ENCODE data around the gene INF2. TPM values are rescaled to one million over a fixed set of nuclear protein-coding genes. Genes with fewer than 3 reads are reported as not detected.
A peak's percentile ranks its signal among the peaks of the same experiment; 100 is the strongest.
"Not testable (repeated sequence)": the region's sequence is repeated elsewhere in the genome, so short reads cannot be mapped to it uniquely, and the experiment has no call there.

INF2 gene
- total RNA-seq, 1 donor = 37.4 TPM

DNA sequence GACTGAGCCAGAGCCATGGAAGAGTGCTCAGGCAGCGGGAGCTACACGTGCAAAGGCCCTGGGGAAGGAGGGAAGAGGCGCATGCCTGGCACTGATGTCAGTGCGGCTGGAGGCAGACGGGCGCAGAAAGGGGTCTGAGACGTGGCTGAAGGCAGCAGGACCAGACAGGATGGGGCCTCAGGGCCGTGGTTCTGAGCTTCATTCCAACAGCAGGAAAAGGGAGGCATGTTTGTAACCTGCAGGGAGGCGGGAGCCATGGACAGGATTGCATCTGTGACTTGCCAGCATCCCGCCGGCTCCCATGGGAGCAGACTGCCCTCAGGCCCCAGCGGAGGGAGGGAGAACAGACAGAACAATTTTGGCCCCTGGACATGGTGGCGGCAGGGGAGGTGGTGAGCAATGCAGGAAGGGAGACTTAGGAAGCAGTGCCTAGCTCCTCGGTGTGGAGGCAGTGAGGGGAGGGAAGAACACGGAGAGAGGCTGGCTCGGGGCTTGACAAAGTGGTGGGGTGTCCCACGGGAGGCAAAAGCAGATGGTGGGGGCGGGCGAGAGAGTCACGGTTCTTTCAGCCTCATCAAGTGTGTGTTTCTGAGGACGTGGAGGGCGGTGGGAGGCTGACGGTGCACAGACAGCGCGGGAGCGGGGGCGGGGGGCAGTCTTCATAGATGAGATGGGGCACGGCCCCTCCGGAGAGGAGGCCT lies 33.3 kb upstream of the INF2 start:
- DNase-seq (ENCODE audit: low read depth in 2 of 3, low spot score in 2 of 3) = no peak

DNA sequence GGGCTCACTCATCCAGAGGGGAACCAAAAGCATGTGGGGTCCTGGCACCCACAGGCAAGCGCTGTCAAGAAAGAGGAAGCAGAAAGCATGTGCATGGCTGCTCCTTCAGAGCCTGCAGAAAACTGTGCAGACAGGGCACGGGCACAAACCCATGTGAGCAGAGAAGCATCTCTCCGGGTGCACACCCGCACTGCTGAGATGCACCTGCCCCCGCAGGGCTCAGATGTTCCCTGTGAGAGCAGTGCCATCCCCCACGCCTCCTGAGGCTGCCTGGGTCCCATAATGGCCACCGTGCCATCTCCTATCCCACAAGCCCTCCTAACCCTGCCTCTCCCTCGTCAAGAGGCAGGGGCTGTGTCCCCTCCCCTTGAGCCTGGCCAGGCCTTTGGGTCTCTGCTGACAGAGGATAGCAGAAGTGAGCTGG lies 32.3 kb upstream of the INF2 start:
- peak in 2 of 3 donors; percentile 78 to 91 for DNase-seq (ENCODE audit: low read depth in 2 of 3, low spot score in 2 of 3)

- DNase-seq (ENCODE audit: low read depth in 2 of 3, low spot score in 2 of 3) = peak in 1 of 3 donors; percentile 32
These were observed 31.7 kb upstream of the INF2 start for GRCh38 chr14:104657563-104658324.

DNA sequence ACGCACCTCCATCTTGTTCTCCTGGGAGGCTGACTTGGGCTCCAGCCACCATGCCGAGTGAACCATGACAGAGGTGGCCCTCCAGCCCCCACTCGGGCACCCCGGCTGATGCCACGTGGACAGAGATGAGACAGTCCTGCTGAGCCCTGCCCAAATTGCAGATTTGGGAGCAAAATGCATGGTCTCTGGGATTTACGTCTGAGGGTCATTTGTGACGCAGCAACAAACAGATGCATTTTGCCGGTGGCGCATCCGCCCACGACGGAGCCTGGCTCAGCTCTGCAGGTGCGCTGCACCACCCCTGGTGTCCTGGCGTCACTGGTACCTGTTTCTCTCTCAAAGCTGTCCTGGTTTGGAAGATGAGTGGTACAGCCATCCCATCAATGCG lies 31.1 kb upstream of the INF2 start:
- no peak for DNase-seq (ENCODE audit: low read depth in 2 of 3, low spot score in 2 of 3)

GRCh38 chr14:104659146-104659545 lies 30.3 kb upstream of the INF2 start:
- DNase-seq (ENCODE audit: low read depth in 2 of 3, low spot score in 2 of 3) = no peak

- DNase-seq (ENCODE audit: low read depth in 2 of 3, low spot score in 2 of 3) = no peak
These were observed 29.5 kb upstream of the INF2 start for GRCh38 chr14:104659764-104660523.

DNA sequence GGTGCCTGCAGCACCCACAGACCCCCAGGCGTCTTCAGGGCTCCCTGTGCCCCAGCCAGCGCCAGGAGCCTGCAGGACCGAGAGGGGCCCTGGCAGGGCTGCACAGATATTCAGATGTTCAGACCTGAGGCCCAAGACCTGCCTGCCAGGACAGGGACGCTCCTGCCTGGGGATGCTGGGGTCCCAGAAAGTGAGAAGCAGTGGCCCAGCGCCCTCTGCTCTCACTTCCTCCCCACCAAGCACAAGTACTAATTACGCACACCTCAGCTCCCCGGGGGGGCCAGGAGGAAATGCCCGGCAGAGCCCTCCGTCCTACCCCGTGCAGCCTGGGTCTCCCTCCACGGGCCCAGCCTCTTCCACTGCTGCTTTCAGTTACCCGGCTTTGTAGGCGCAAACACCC lies 28.8 kb upstream of the INF2 start:
- no peak for DNase-seq (ENCODE audit: low read depth in 2 of 3, low spot score in 2 of 3)

GRCh38 chr14:104661086-104661485 lies 28.3 kb upstream of the INF2 start:
- DNase-seq (ENCODE audit: low read depth in 2 of 3, low spot score in 2 of 3) = no peak

DNA sequence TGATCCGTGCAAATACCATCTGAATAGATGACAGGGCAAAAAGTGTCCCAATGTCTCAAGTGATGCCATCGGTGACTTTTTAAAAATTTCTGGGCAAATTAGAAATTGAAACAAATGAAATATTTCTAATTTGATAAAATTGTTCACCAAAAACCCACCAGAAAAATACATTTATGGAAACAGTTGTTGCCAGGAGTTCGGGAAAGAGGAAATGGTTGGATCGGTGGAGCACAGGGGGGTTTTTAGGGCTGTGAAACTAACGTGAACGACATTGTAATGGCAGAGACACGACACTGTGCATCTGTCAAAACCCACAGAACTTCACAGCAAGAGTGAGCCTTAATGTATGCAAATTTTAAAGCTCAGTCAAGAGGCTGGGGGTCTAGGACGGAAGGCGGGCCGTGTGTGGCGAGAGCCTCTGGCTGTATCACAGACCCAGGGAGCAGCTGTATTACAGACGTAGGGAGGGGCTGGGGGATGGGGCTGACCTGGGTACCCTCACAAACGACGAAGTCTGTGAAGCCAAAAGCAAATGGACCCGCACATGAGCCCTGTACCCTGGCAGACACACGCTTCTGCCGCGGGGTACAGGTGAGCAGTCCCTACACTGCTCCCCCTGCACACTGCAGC lies 27.8 kb upstream of the INF2 start:
- DNase-seq (ENCODE audit: low read depth in 2 of 3, low spot score in 2 of 3) = not testable (repeated sequence)

- DNase-seq (ENCODE audit: low read depth in 2 of 3, low spot score in 2 of 3) = not testable (repeated sequence)
These were observed 26.9 kb upstream of the INF2 start for GRCh38 chr14:104662472-104662871.

DNA sequence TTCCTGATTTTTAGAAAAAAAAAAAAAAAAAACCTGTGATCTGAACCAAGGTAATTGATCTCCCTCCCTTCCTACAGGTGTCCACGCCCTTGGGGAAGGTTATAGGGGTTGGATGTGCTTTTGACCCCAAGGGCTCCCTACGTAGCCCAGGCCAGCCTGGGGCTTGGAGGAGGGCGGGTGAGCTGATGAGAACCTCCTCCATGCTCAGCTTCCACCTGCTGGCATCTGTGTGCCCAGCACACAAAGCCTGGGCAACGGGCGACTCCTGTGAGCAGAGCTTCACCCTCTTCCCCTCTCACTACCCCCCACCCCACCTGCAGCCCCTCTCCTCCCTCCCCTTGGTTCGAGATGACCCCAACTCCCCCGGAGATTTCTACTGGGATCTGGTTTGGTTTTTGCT lies 25.3 kb upstream of the INF2 start:
- DNase-seq (ENCODE audit: low read depth in 2 of 3, low spot score in 2 of 3) = no peak

DNA sequence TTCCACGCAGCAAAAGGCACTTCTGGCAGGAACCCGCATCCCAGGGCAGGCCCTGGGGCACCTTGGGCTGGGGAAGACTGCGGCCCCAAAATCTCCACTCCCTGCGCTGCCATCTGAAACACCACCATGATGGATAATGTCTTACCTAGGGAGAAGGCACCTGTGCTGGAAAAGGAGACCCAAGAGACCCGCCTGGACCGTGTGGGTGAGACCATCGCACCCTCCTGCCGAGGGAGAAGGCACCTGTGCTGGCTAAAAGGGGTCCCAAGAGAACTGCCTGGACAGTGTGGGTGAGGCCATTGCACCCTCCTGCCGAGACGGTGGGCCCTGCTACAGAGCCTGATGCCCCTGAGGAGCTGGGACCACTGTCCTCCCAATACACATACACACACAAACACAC lies 24.8 kb upstream of the INF2 start:
- DNase-seq (ENCODE audit: low read depth in 2 of 3, low spot score in 2 of 3) = no peak

DNA sequence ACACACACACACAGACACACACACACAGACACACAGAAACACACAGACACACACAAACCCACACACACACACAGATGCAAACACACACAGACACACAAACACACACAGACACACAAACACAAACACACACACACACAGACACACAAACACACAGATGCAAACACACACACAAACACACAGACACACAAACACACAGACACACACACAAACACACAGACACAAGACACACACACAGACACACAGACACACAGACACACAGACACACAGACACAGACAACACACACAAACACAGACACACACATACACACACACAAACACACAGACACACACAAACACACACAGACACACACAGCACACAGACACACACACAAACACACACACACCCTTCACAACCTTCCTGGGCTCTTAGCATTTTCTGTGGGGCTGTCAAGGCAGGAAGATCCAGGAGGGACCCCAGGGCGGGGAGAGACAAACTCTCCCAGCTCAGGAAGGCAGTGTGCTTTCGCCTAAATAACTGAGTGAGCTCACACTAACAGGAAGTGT lies 24.2 kb upstream of the INF2 start:
- DNase-seq (ENCODE audit: low read depth in 2 of 3, low spot score in 2 of 3) = no peak

DNA sequence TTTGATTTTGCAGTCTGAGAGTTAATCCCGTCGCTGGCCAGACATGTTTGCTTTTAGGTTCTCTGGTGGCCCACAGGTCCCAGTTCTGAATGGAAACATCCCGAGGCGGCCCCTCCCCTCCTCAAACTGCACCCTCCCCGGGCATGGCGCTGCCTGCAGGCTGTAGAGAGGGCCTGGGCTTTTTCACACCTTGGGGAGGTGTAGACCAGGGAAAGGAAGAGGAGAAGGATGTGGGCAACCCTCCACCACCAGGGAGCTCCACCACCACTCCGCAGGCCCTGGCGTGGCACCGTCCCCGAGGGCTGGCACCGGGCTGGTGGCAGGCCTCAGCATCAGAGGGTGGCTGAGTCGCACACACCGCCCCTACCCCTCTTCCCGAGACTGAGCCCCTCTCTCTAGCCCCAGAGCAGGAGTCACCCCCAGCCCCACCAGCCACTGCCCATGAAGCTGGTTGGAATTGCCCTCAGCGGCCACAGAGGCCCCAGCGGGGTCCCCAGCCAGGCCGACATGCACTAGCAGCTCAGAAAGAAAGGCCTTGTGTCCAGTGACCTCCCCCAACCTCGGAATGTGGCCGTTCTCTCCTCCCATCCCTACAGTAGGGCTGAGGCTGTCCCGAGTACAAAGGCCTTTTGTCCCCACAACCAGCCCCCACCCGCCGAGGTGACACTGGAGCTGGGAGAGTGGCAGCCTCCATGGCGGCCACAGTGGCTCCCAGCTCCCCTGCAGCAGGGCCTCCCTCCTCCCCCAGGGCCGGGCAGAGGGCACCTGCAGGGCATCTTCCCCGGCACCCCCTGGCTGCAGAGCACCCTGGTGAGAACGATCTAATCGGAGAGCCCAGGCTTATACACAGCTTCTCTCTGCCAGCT lies 23.5 kb upstream of the INF2 start:
- DNase-seq (ENCODE audit: low read depth in 2 of 3, low spot score in 2 of 3) = peak in 1 of 3 donors; percentile 41

DNA sequence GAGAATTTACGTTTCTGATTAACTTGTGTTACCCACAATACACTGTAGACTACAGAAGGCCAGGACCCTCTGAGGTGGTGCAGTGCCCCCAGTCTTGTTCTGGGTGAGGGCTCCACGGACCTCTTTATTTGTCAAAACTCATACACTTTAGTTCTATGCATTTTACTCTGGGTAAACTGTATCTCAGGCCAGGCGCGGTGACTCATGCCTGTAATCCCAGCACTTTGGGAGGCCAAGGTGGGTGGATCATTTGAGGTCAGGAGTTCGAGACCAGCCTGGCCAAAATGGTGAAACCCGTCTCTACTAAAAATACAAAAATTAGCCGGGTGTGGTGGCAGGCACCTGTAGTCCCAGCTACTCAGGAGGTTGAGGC lies 22.9 kb upstream of the INF2 start:
- not testable (repeated sequence) for DNase-seq (ENCODE audit: low read depth in 2 of 3, low spot score in 2 of 3)

DNA sequence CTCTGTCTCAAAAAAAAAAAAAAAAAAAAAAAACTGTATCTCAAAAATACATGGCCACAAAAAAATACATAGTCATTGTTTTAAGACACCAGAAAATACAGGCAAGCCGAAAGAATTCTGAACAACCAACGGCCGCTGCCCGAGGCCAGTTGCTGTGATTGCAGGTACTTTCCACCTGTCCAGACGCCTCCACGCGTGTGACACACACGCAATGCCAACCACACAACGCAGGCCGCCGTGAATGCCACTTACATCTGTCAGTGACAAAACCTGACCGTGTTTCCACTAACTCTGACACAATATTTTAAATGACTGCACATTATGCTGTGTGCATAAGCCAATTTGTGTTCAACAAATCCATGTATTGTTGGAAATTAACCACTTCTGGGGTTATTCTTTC lies 22.4 kb upstream of the INF2 start:
- DNase-seq (ENCODE audit: low read depth in 2 of 3, low spot score in 2 of 3) = no peak

GRCh38 chr14:104669697-104670096 lies 19.7 kb upstream of the INF2 start:
- no peak for DNase-seq (ENCODE audit: low read depth in 2 of 3, low spot score in 2 of 3)

DNA sequence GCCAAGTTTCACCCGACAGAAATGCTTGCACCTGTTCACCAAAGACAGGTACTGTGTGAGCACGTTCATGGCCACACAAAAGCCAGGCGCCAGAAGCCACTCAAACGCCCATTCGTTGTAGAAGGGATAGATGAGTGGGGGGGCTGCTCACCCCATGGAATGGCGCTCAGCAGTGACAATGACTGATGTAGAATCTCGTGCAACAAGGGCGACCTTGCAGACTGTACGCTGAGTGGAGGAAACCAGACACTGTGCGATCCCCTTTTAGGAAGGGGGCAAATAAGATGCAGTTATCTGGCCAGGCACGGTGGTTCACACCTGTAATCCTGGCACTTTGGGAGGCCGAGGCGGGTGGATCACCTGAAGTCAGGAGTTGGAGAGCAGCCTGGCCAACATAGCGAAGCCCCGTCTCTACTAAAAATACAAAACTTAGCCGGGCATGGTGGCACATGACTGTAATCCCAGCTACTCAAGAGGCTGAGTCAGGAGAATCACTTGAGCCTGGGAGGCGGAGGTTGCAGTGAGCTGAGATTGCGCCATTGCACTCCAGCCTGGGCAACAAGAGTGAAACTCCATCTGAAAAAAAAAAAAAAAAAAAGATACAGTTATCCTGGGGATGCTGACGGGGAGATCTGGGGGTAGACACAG lies 18.0 kb upstream of the INF2 start:
- DNase-seq (ENCODE audit: low read depth in 2 of 3, low spot score in 2 of 3) = not testable (repeated sequence)

DNA sequence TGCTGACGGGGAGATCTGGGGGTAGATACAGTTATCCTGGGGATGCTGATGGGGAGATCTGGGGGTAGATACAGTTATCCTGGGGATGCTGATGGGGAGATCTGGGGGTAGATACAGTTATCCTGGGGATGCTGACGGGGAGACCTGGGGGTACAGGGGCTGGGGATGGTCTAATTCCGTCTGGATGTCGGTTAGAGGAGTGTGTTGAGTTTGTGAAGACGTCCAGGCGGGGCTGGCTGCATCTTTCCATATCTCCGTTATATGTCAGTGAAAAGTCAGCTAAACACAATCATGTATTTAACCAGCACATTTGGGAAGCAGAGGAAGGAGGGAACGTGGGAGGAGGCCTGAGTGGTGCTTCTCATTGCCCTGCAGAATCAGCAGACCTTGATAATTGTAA lies 17.3 kb upstream of the INF2 start:
- not testable (repeated sequence) for DNase-seq (ENCODE audit: low read depth in 2 of 3, low spot score in 2 of 3)

All from hematopoietic multipotent progenitor cell (in vitro differentiated cells).